ENCODE data around the gene SGMS1.

SGMS1 gene

DNA sequence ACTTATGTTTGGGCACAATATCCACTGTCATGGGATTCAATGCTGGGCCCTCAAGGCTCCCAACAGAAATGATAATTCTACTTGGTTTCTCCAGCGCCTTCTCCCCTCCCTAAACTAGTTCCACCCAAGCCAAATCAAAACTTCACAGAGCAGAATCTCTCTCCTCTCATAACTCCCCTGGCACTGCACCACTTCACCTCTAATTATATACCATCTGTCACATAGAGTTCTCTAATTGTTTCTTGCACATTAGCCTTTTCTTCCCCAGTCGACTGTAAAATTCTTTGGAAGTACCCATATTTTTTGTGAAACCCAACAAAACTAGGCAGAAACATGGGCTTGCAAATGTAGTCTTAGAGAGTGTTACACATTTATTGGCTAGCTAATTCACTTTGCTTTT is 8.1 kb downstream of the SGMS1 start:
- DNase-seq, result no peak
- in situ Hi-C loops (cut with HindIII; ENCODE audit: low pct_ligation_motif_present, low pct_unique_long_range_greater_than_20kb, low sequenced_read_pairs), result no loop called here

DNA sequence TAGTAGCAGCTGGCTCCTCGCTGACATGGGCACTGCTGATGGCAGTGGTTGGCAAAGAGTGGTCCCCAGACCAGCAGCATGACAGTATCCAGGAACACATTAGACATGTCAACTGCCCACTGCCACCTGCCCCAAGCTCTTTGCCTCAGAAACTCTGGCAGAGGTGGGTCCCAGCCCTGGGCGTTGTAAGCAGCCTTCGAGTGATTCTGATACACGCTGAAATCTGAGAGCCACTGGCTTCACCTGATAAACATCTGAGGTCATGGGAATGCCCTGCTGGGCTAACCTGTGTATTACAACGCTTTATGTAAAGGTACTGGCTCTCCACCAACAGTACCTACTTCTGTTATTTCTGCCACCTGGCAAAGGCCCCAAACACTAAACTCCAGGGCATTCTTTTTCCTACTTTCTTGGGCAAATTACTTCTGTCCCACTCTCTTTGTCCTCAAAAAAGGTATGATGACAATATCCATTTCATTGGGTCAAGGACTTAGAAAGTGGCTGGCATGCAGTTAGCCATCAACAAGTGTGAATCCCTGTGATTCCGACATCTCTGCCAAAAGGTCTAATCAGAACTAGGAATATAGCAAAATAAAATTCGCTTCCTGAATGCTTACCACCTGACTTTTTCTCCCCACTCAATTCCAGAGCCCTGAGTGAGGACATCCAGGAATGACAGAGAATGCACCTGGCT is 9.2 kb downstream of the SGMS1 start:
- in situ Hi-C loops (cut with HindIII; ENCODE audit: low pct_ligation_motif_present, low pct_unique_long_range_greater_than_20kb, low sequenced_read_pairs), result no loop called here
- no peak for DNase-seq

DNA sequence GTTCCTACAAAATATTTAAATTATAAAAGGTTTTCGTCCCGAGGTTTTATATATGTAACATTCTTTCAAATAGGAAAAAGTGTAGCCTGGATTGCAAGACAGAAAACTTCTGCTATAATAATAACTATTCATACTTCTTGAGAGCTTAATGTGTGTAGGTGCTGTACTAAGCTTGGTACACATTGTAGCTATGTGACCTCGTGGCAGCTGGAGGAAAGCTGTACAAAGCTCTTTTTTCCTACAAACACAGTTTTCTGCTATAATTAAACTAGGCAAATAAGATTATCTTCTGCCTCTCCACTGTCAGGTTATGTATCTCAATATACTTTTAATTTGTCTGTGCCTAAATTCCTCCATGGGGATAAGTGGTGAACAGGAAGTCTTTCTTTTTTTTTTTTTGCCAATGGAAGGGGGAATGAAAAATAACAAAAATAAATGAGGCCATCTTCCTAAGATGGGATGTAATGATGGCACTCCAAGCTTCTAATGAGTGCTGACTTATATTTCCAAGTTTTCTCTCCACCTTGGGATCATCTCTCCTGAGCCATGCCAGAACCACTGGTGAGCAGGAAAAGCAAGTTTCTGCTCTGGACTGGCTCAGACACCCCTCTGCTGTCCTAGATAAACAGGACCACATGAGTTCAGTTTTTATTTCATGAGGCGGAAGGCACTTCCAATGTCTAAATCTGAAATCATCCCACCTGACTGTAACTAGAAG is 9.9 kb downstream of the SGMS1 start:
- in situ Hi-C loops (cut with HindIII; ENCODE audit: low pct_ligation_motif_present, low pct_unique_long_range_greater_than_20kb, low sequenced_read_pairs), result no loop called here

DNA sequence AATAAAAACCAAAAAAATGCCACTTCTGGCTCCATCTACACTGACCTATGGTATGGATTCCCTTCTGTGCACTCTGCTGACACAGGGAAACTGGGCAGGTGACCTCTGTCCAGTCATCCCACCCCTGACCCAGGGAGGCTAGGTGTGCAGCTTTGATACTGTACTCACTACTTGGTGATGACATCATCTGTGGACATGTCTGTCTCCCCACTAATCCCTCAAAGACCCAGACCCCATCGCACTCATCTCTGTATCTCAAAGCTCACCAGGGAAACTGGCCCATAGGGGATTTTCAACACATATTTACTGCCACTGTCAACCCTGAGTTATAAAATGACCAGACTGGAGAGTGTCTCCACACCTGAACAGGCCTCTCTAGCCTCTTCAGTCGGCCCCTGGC is 10.6 kb downstream of the SGMS1 start:
- DNase-seq, result no peak
- in situ Hi-C loops (cut with HindIII; ENCODE audit: low pct_ligation_motif_present, low pct_unique_long_range_greater_than_20kb, low sequenced_read_pairs), result no loop called here

More for the DNA sequence above, 9.9 kb downstream of the SGMS1 start:
- DNase-seq, result no peak

DNA sequence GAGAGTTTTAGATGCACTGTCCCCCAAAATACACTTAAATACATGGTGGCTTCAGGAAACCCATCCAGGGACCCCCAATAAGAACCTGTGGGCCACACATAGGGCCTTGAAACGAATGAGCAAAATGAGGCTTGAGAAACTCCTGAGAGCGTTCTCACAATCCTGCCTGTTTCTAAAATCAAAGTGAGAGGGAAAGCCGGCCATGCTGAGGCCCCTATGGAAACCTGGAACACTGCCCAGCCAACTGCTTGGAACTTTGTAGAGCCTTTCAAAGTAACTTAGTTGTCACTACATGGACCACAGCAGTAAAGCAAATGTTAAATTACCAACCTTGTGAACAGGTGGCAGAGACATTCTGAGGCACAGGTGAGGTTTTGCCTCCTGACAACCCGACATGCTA is 13.4 kb downstream of the SGMS1 start:
- DNase-seq, result no peak
- in situ Hi-C loops (cut with HindIII; ENCODE audit: low pct_ligation_motif_present, low pct_unique_long_range_greater_than_20kb, low sequenced_read_pairs), result no loop called here

DNA sequence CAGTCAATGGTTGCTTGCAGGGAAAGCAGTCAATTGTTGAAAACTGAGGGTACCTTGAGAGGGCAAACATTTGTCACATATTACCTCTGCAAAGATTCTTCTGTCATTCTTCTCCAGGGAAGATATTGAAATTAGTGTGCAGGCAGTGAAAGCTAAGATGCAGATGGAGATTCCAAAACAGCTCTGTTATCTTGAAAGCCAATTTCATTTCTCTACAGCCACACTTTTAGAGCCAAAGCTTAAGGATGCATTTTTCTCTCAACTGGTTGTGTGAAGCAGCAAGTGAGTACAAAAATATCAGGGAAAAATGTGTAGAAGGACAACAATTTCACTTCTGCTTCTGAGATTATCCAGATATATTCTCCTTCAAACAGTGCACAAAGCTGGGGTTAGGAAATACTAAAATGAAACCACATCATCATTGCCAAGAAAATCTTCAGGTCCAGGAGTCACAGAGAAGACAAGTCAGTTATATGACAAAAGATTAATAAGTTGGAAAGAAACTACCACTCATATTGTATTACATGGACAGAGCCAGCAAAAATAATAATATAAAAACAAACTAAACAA is 16.3 kb downstream of the SGMS1 start:
- in situ Hi-C loops (cut with HindIII; ENCODE audit: low pct_ligation_motif_present, low pct_unique_long_range_greater_than_20kb, low sequenced_read_pairs), result no loop called here
- no peak for DNase-seq

DNA sequence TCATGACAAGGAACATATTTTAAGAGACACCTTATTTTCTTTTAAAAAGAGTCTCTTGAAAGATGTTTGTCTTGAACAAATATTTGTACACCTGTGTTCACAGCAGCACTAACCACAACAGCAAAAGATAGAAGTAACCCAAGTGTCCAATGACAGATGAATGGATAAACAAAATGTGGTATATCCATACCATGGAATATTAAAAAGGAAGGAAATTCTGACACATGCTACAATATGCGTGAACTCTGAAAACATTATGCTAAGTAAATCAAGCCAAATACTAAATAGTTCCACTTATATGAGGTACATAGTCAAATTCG is 17.8 kb downstream of the SGMS1 start:
- in situ Hi-C loops (cut with HindIII; ENCODE audit: low pct_ligation_motif_present, low pct_unique_long_range_greater_than_20kb, low sequenced_read_pairs), result no loop called here
- DNase-seq, result no peak

DNA sequence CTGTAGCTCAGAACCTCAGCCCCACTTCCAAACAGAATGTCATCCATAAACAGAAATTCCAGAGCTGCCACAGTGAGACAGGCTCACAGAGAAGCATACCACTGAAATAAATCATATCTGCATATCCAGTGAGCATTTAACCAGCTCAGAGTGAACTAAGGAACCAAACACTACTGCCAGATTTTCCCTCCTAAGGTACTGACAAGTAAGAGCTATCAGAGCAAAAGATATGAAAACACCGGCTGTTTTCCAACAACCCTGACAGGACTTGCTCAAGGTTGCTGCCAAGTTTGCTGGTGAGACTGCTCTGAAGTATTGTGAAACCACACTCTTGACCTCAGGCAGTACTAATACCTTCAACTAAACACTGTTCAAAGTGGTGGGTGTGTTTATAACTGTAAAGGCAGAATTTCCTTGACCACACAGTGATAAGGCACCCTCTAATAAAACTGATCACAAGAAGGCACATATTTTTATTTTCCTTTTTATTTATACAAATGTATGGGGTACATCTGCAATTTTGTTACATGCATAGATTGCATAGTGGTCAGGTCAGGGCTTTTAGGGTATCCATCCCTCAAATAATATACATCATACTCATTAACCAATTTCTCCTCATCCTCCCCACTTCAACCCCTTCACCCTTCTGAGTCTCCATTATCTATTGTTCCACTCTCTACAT is 18.3 kb downstream of the SGMS1 start:
- DNase-seq, result peak; percentile 89
- in situ Hi-C loops (cut with HindIII; ENCODE audit: low pct_ligation_motif_present, low pct_unique_long_range_greater_than_20kb, low sequenced_read_pairs), result no loop called here

DNA sequence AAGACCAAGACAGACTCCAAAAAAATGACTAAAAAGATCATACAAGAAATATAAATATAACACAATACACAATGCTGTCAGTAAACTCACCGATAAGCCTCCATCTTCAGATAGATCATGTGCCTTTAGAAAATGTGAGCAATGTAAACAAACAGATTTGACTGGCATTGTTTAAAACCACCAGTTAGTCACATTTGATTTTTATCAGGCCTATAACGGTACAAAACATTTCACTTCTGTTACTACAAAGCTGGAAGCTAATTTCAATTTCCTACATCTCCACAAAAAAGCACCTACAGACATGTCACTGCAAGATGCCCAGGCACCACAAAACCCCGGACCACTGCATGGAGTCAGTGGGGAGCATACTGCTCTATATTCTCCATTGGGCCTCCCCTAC is 18.9 kb downstream of the SGMS1 start:
- DNase-seq, result no peak
- in situ Hi-C loops (cut with HindIII; ENCODE audit: low pct_ligation_motif_present, low pct_unique_long_range_greater_than_20kb, low sequenced_read_pairs), result no loop called here

DNA sequence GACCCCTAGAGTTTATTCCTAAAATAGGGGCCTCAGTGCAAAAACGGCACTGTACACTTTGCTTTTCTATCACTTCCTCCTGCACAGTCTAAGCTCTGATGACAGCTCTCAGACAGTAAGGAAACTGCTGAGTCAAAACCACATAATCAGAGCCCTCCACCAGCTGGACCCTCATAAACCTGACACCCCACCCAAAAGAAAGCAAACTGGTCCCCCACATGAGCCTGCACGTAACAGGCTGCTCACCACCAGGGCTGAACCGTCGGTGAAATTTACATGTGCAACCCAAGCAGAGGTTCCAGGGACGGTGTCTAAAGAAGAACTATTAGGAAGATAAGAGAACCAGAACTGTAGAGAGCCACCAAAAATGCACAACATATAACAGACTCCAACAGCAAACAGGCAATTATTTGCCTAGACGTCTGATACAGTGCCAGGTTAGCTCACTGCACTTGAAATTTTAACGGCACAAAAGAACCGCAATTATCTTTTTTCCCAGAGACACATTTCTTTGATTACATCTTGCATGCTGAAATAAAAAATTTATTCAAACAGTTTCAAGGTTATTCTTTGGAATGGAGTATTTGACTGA is 19.6 kb downstream of the SGMS1 start:
- DNase-seq, result no peak
- in situ Hi-C loops (cut with HindIII; ENCODE audit: low pct_ligation_motif_present, low pct_unique_long_range_greater_than_20kb, low sequenced_read_pairs), result no loop called here

DNA sequence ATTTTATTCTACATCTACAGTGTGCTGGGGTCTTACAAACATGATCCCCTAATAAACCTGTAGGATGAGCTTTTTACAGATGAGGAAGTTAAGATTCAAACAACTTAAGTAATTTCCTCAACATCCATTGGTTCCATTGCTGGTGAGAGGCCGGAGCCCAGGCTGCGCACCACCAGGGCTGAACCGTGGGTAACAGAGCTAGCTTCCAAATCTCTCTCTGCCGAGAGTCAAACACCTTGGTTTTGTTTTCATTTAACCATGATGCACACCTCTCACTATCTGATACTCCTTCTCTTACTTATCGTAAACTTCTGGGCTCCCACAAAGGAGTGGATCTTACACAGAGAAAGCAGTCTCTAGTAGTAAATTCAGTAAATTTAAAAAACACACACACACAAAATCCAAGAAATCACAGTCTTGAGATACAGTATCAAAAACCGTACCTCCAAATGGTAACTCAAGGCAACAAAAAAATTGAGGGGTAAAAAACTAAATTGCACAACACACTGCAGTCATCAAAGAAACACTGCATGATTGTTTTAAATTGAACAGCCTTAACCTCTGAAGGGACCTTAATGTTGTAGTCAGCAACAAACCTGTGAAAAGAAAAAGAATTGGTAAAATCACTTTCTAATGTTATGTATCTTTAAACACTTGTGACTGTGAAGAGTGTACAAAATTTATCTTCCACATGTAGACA is 20.5 kb downstream of the SGMS1 start:
- DNase-seq, result no peak
- in situ Hi-C loops (cut with HindIII; ENCODE audit: low pct_ligation_motif_present, low pct_unique_long_range_greater_than_20kb, low sequenced_read_pairs), result no loop called here

DNA sequence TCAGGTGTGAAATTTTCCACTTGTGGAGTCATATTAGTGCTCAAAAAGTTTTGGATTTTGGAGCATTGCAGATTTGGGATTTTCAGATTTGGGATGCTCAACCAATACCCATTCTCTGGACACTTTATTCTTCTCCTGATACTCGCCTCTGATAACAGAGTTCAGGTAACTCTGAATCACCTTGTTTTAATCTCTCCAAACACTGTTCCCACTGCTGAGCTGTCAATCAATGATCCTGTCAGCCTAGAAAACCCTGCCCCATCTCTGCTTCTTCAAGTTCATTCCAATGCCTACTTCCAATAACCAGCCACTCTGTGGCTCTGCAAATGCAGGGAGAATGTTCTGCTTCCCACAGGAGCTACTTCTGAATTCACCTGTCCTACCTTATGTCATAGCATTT is 21.8 kb downstream of the SGMS1 start:
- no peak for DNase-seq
- in situ Hi-C loops (cut with HindIII; ENCODE audit: low pct_ligation_motif_present, low pct_unique_long_range_greater_than_20kb, low sequenced_read_pairs), result no loop called here

DNA sequence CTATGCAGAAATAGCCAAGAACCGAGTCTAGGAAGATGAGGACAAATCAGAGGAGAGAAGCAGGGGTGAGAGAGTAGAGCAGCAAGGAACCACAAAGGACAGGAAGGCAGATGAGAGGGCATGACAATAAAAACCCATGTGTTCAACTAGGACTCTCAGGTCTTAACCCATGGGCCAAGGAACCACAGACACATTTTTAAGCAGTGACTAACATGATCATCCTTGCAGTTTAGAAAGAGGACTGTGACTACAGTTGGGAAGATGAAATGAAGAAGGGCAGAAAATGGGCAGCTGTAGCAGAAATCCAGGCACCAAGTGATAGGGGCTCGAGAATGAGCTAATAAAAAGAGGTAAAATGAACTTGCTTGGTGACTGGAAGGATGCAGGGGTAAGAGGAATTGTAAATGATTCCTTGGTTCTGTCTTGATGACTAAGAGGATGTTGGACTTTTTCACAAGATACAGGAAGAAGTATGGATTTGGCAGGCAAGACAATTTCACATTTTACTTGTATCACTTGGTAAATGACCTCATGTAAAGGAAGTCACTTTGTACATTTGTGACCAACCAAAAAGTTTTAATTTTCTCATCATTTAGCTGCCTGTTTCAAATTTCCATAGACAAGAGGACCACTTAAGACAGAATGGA is 22.8 kb downstream of the SGMS1 start:
- no peak for DNase-seq
- in situ Hi-C loops (cut with HindIII; ENCODE audit: low pct_ligation_motif_present, low pct_unique_long_range_greater_than_20kb, low sequenced_read_pairs), result no loop called here

DNA sequence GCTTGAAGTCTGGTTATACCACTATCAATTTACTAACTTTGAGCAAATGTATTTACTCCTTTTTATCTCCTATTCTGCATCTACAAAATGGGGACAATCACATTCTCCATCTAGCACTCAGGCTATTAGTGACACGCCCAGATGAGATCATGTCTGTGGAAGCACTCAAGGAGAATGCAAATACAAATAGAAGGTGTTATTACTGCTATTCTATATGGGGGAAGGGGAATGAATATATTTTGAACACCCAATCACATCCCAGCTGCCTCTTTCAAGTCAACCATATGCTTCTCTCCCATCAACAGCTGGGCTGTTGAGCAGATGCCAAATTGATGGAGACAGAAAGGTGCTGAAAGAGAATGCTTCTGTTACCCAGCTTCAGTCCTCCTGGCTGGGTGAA is 23.5 kb downstream of the SGMS1 start:
- in situ Hi-C loops (cut with HindIII; ENCODE audit: low pct_ligation_motif_present, low pct_unique_long_range_greater_than_20kb, low sequenced_read_pairs), result no loop called here
- DNase-seq, result no peak

DNA sequence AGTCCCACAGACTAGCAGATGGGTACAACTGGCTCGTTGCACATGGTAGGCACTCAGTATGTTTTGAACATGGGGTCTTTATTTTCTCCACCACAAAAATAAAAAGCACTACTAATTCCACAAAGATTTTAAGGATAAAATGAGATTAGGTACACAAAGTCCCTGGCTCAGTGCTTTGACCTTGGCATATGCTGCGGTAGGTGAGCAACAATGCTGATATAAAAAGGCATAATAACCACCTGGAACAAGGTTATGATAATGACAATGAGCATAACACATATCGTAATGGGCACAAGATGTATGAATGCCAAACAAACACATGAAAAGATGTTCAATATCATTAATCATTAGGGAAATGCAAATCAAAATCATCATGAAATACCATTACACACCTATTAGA is 26.9 kb downstream of the SGMS1 start:
- DNase-seq, result no peak
- in situ Hi-C loops (cut with HindIII; ENCODE audit: low pct_ligation_motif_present, low pct_unique_long_range_greater_than_20kb, low sequenced_read_pairs), result no loop called here

DNA sequence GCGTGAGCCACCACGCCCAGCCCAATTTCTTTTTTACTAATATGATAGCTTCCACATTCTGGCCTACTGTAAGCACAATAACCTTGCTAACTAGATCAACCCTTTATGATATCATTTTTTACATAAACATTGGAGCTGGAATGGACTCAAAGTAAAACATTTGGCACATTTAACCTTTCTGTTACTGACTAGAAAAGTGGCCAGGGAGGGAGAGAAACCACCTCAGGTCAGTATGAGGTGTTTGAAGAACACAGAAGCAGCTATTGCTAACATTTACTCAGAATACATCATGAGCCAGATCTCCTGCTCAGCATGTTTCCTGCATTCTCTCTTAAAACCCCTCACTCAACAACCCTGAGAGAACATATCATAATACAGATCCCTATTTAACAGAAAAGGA is 27.3 kb downstream of the SGMS1 start:
- in situ Hi-C loops (cut with HindIII; ENCODE audit: low pct_ligation_motif_present, low pct_unique_long_range_greater_than_20kb, low sequenced_read_pairs), result no loop called here
- no peak for DNase-seq

DNA sequence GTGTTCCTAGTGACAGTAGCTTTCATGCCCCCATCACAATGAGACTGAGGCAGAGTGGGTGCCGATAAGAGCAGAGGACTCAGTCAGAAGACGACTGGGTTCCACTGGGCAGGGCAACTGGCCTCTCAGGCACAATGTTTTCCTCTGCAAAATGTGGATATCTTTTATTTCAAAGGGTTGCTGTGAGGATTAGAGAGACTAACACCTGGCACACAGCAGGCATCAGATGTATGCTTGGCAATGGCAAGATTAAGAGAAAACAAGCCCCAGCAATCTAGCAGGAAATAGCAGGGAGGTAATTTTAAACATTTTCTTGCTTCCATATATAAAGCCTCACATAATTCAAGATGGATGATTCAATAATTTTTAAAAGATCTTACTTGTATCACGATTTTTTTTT is 28.0 kb downstream of the SGMS1 start:
- DNase-seq, result no peak
- in situ Hi-C loops (cut with HindIII; ENCODE audit: low pct_ligation_motif_present, low pct_unique_long_range_greater_than_20kb, low sequenced_read_pairs), result no loop called here

Data from ACHN (cell line).